IMR-90 (cell line): ENCODE measurements around the gene BLVRB. TPM values are rescaled to one million over a fixed set of nuclear protein-coding genes. Genes with fewer than 3 reads are reported as not detected.

ENCODE experiments used
- ATAC-seq: fragments of 200-7000 bp; cut with Tn5 transposase; 2 replicates; pipeline ENCODE4 v1.9.1; 2020; ENCODE audit warnings: low read depth, mild to moderate bottlenecking, moderate library complexity
- BruUV-seq: library from RNA; stranded (reverse); fragments of 400-500 nt; replicated peaks from 2 replicates; lab custom pipeline; 2021; lab: Mats Ljungman, UMichigan
- CTCF ChIA-PET: fragments of 300-600 bp; formaldehyde crosslinking; extraction: SDS; loops from one replicate; lab custom pipeline; 2021; ENCODE audit warnings: antibody characterized with exemption; lab: Yijun Ruan, JAX
- POLR2A ChIA-PET: fragments of 300-600 bp; sonication (Branson Sonifier 250); formaldehyde crosslinking; loops from one replicate; lab custom pipeline; 2022; ENCODE audit warnings: antibody characterized with exemption; ENCODE audit not compliant: unreplicated experiment; lab: Charles Lee
- DNase-seq: peaks from one replicate; pipeline ENCODE4 v3.0.0; 2013
- H2AFZ ChIP-seq: replicated peaks from 2 replicates; pipeline ENCODE3; 2013; ENCODE audit warnings: low read length, mild to moderate bottlenecking; ENCODE audit not compliant: poor library complexity
- H2AK5ac ChIP-seq: 2 replicates; pipeline ENCODE4 v1.6.1; 2013; ENCODE audit warnings: low read depth, low read length, inconsistent platforms
- H2AK9ac ChIP-seq: replicated peaks from 2 replicates; pipeline ENCODE3; 2013; ENCODE audit warnings: mild to moderate bottlenecking, low read depth, low read length, moderate library complexity; ENCODE audit not compliant: poor library complexity
- H2BK120ac ChIP-seq: 2 replicates; pipeline ENCODE4 v1.6.1; 2013; ENCODE audit warnings: low read depth, low read length, inconsistent platforms
- H2BK15ac ChIP-seq: 3 replicates; pipeline ENCODE4 v1.6.1; 2013; ENCODE audit warnings: low read depth, low read length, inconsistent platforms
- H2BK20ac ChIP-seq: 2 replicates; pipeline ENCODE4 v1.6.1; 2013; ENCODE audit warnings: low read depth, mild to moderate bottlenecking, inconsistent platforms, low read length, moderate library complexity
- H2BK5ac ChIP-seq: 2 replicates; pipeline ENCODE4 v1.6.1; 2013; ENCODE audit warnings: mild to moderate bottlenecking, low read depth, low read length, inconsistent platforms; ENCODE audit not compliant: poor library complexity, severe bottlenecking
- H3K14ac ChIP-seq: replicated peaks from 2 replicates; pipeline ENCODE4 v1.6.1; 2013; ENCODE audit warnings: low read depth, low read length, inconsistent platforms
- H3K18ac ChIP-seq: 2 replicates; pipeline ENCODE4 v1.6.1; 2013; ENCODE audit warnings: low read depth, low read length, control low read depth
- H3K23ac ChIP-seq: 2 replicates; pipeline ENCODE4 v1.6.1; 2013; ENCODE audit warnings: low read depth, low read length, inconsistent platforms
- H3K27ac ChIP-seq: 2 replicates; pipeline ENCODE4 v1.5.1; 2013; ENCODE audit warnings: mild to moderate bottlenecking, control low read depth, low read length; ENCODE audit not compliant: insufficient read depth
- H3K27me3 ChIP-seq: 2 replicates; pipeline ENCODE4 v1.6.1; 2013; ENCODE audit warnings: low read length; ENCODE audit not compliant: control insufficient read depth, insufficient read depth
- H3K36me3 ChIP-seq: 2 replicates; pipeline ENCODE4 v1.6.1; 2013; ENCODE audit warnings: low read length, mixed read lengths; ENCODE audit not compliant: control insufficient read depth, insufficient read depth
- H3K4ac ChIP-seq: 2 replicates; pipeline ENCODE4 v1.6.1; 2013; ENCODE audit warnings: low read depth, low read length, inconsistent platforms
- H3K4me1 ChIP-seq: 2 replicates; pipeline ENCODE4 v1.6.1; 2013; ENCODE audit warnings: low read length, mixed read lengths; ENCODE audit not compliant: control insufficient read depth, insufficient read depth
- H3K4me2 ChIP-seq: 2 replicates; pipeline ENCODE4 v1.6.1; 2013; ENCODE audit warnings: low read depth, mild to moderate bottlenecking, control low read depth, low read length, moderate library complexity
- H3K4me3 ChIP-seq: 2 replicates; pipeline ENCODE4 v1.5.1; 2013; ENCODE audit warnings: low read depth, mild to moderate bottlenecking, control low read depth, low read length, moderate library complexity; ENCODE audit not compliant: insufficient read depth
- H3K56ac ChIP-seq: 2 replicates; pipeline ENCODE4 v1.6.1; 2013; ENCODE audit warnings: low read length, inconsistent platforms; ENCODE audit not compliant: insufficient read depth; ENCODE audit errors: extremely low read depth
- H3K79me1 ChIP-seq, 2 experiments: 2 replicates each; pipeline ENCODE4 v1.6.1; 2013; ENCODE audit warnings: low read length in 2 of 2, inconsistent platforms in 1 of 2, low read depth in 1 of 2
- H3K9ac ChIP-seq: 2 replicates; pipeline ENCODE4 v1.6.1; 2013; ENCODE audit warnings: low read depth, low read length, control low read depth
- H3K9me1 ChIP-seq: 2 replicates; pipeline ENCODE4 v1.6.1; 2013; ENCODE audit warnings: low read length, inconsistent platforms; ENCODE audit not compliant: insufficient read depth
- H3K9me3 ChIP-seq: 2 replicates; pipeline ENCODE4 v1.6.1; 2013; ENCODE audit warnings: low read length; ENCODE audit not compliant: control insufficient read depth, insufficient read depth
- H4K20me1 ChIP-seq: 2 replicates; pipeline ENCODE4 v1.6.1; 2013; ENCODE audit warnings: low read length, inconsistent platforms; ENCODE audit not compliant: insufficient read depth
- H4K5ac ChIP-seq: 2 replicates; pipeline ENCODE4 v1.6.1; 2013; ENCODE audit warnings: mild to moderate bottlenecking, low read depth, low read length, control low read depth
- H4K8ac ChIP-seq, 2 experiments: 2 replicates each; pipeline ENCODE4 v1.6.1; 2013; ENCODE audit warnings: low read depth in 2 of 2, low read length in 2 of 2, control low read depth in 1 of 2, inconsistent platforms in 1 of 2
- H4K91ac ChIP-seq: 2 replicates; pipeline ENCODE4 v1.6.1; 2013; ENCODE audit warnings: low read depth, low read length, inconsistent platforms; ENCODE audit not compliant: insufficient read depth
- BHLHE40 ChIP-seq: fragments of 150-350 bp; IDR thresholded peaks from 2 replicates; pipeline ENCODE4 v1.6.1; 2016; ENCODE audit warnings: mild to moderate bottlenecking, low read depth, low read length
- CEBPB ChIP-seq: IDR thresholded peaks from 2 replicates; pipeline ENCODE4 v1.6.1; 2012; ENCODE audit warnings: low read depth, low read length, improper control_type of control experiment
- CHD1 ChIP-seq: IDR thresholded peaks from 2 replicates; pipeline ENCODE4 v1.6.1; 2012; ENCODE audit warnings: low read depth, low read length, improper control_type of control experiment
- FOS ChIP-seq: fragments of 150-350 bp; IDR thresholded peaks from 2 replicates; pipeline ENCODE4 v1.6.1; 2016; ENCODE audit warnings: low read depth, low read length
- MAFK ChIP-seq: IDR thresholded peaks from 2 replicates; pipeline ENCODE4 v1.6.1; 2012; ENCODE audit warnings: low read depth, low read length, improper control_type of control experiment
- MAZ ChIP-seq: IDR thresholded peaks from 2 replicates; pipeline ENCODE4 v1.6.1; 2012; ENCODE audit warnings: low read depth, mild to moderate bottlenecking, low read length, improper control_type of control experiment, moderate library complexity, borderline replicate concordance
- MXI1 ChIP-seq: IDR thresholded peaks from 2 replicates; pipeline ENCODE4 v1.6.1; 2012; ENCODE audit warnings: low read depth, mild to moderate bottlenecking, low read length, moderate library complexity, borderline replicate concordance
- NFE2L2 ChIP-seq: fragments of 150-350 bp; IDR thresholded peaks from 2 replicates; pipeline ENCODE4 v1.6.1; 2016; ENCODE audit warnings: low read depth, mild to moderate bottlenecking, low read length
- POLR2A ChIP-seq: IDR thresholded peaks from 2 replicates; pipeline ENCODE4 v1.6.1; 2012; ENCODE audit warnings: mild to moderate bottlenecking, low read depth, low read length
- RAD21 ChIP-seq: IDR thresholded peaks from 2 replicates; pipeline ENCODE4 v1.6.1; 2012; ENCODE audit warnings: low read length, improper control_type of control experiment
- RCOR1 ChIP-seq: IDR thresholded peaks from 2 replicates; pipeline ENCODE4 v1.6.1; 2012; ENCODE audit warnings: mild to moderate bottlenecking, low read length, improper control_type of control experiment; ENCODE audit not compliant: insufficient replicate concordance
- RFX5 ChIP-seq: IDR thresholded peaks from 2 replicates; pipeline ENCODE4 v1.8.0; 2012; ENCODE audit warnings: low read depth, mild to moderate bottlenecking, low read length, moderate library complexity
- SMC3 ChIP-seq: fragments of 150-350 bp; IDR thresholded peaks from 2 replicates; pipeline ENCODE4 v1.6.1; 2016; ENCODE audit warnings: low read depth, mild to moderate bottlenecking, antibody characterized with exemption, low read length, moderate library complexity
- whole genome bisulfite sequencing, 2 experiments: methylation state at CpG; one replicate each; pipeline versions ENCODE4 v1.1.5 to v1.1.7; 2013; ENCODE audit warnings: missing lambda C conversion rate in 2 of 2; ENCODE audit not compliant: insufficient read length in 1 of 2; ENCODE audit errors: extremely low coverage in 2 of 2; 5-methylcytosine and 5-hydroxymethylcytosine counted together
- dilution Hi-C: fragments of 300-500 bp; cut with HindIII; formaldehyde crosslinking; loops from one replicate; pipeline ENCODE4 v1.14.3; 2018; ENCODE audit warnings: low sequenced_read_pairs; ENCODE audit not compliant: unreplicated experiment
- in situ Hi-C: fragments of 300-500 bp; cut with MboI; formaldehyde crosslinking; loops from 3 replicates; pipeline ENCODE4 v1.14.3; 2019; ENCODE audit warnings: low sequenced_read_pairs, inconsistent platforms, mixed read lengths
- intact Hi-C: fragments of 100-400 bp; cut with micrococcal nuclease; formaldehyde crosslinking; loops from 2 replicates; pipeline ENCODE4 v1.10.0; 2022
- polyA plus RNA-seq, 3 experiments: library from polyadenylated mRNA; depleted of rRNA; stranded (reverse); fragments of >200 nt; gene quantifications; 2 replicates each; pipeline ENCODE4 v1.2.3, GENCODE V29; 2012; ENCODE audit warnings: low replicate concordance in 1 of 3
- total RNA-seq: library from RNA; depleted of rRNA; stranded (reverse); fragments of >200 nt; gene quantifications from 2 replicates; pipeline ENCODE4 v1.2.3, GENCODE V29; 2012
- TF ChIP-seq, protein P1 (sequence below): fragments of 150-350 bp; IDR thresholded peaks from 2 replicates; pipeline ENCODE4 v1.6.1; 2017; ENCODE audit warnings: mild to moderate bottlenecking, antibody characterized with exemption, low read length, low read depth
- TF ChIP-seq, protein P2 (sequence below): conservative IDR thresholded peaks from 2 replicates; pipeline ENCODE4 v1.5.1; 2012; ENCODE audit warnings: mild to moderate bottlenecking, low read depth, low read length, improper control_type of control experiment
- TF ChIP-seq, protein P3 (sequence below): fragments of 150-350 bp; IDR thresholded peaks from 2 replicates; pipeline ENCODE4 v1.6.1; 2016; ENCODE audit warnings: low read depth, mild to moderate bottlenecking, low read length, moderate library complexity, borderline replicate concordance

The BLVRB gene
- total and polyA plus RNA-seq, 2 of the 4 experiments (the other 2 are of a cell fraction) = 65.2 to 102 TPM

DNA sequence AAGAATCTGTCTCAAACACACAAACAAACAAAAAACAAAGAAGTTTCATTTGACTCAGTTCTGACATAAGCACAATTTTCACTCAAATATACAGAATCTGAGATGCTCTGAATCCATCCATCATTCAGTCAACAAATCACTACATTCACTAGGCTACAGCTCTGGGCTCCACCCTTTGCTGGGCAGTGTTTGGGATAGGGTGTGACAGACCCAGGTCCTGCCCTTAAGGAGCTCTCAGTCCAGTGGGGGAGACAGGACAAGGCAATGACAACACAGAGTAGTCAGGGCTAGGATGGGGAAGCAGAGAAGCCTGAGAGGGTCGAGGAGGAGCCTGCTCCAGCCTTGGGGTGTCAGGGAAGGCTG is 46.5 kb upstream of the BLVRB start:
- TF ChIP-seq CHD1 (no peak), SMC3 (no peak), MXI1 (no peak), RFX5 (no peak), BHLHE40 (no peak), FOS (no peak), CEBPB (no peak), POLR2A (no peak), NFE2L2 (no peak), MAFK (no peak), RAD21 (no peak), MAZ (no peak), RCOR1 (no peak)
- TF ChIP-seq, protein P1, sequence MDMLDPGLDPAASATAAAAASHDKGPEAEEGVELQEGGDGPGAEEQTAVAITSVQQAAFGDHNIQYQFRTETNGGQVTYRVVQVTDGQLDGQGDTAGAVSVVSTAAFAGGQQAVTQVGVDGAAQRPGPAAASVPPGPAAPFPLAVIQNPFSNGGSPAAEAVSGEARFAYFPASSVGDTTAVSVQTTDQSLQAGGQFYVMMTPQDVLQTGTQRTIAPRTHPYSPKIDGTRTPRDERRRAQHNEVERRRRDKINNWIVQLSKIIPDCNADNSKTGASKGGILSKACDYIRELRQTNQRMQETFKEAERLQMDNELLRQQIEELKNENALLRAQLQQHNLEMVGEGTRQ = no peak; the same call in 1 of the 2 replicates
- TF ChIP-seq, protein P2, sequence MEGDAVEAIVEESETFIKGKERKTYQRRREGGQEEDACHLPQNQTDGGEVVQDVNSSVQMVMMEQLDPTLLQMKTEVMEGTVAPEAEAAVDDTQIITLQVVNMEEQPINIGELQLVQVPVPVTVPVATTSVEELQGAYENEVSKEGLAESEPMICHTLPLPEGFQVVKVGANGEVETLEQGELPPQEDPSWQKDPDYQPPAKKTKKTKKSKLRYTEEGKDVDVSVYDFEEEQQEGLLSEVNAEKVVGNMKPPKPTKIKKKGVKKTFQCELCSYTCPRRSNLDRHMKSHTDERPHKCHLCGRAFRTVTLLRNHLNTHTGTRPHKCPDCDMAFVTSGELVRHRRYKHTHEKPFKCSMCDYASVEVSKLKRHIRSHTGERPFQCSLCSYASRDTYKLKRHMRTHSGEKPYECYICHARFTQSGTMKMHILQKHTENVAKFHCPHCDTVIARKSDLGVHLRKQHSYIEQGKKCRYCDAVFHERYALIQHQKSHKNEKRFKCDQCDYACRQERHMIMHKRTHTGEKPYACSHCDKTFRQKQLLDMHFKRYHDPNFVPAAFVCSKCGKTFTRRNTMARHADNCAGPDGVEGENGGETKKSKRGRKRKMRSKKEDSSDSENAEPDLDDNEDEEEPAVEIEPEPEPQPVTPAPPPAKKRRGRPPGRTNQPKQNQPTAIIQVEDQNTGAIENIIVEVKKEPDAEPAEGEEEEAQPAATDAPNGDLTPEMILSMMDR = no peak
- TF ChIP-seq, protein P3, sequence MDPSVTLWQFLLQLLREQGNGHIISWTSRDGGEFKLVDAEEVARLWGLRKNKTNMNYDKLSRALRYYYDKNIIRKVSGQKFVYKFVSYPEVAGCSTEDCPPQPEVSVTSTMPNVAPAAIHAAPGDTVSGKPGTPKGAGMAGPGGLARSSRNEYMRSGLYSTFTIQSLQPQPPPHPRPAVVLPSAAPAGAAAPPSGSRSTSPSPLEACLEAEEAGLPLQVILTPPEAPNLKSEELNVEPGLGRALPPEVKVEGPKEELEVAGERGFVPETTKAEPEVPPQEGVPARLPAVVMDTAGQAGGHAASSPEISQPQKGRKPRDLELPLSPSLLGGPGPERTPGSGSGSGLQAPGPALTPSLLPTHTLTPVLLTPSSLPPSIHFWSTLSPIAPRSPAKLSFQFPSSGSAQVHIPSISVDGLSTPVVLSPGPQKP = no peak
- Histone ChIP-seq H2AK5ac (no peak overlapping the region), H3K14ac (no peak overlapping the region), H3K4me1 (no peaks in the 10 kb centered on the region), H3K18ac (no peak overlapping the region), H3K27me3 (peaks cover 48% of the 10 kb centered on the region), H4K8ac (no peak overlapping the region), H3K23ac (no peak overlapping the region), H3K4me3 (no peak overlapping the region), H3K27ac (no peak overlapping the region), H4K5ac (no peak overlapping the region), H3K9ac (no peak overlapping the region), H3K56ac (no peak overlapping the region), H3K4ac (no peak overlapping the region), H2AFZ (no peak overlapping the region), H3K4me2 (no peak overlapping the region), H2BK20ac (no peak overlapping the region), H2BK5ac (no peak overlapping the region), H3K36me3 (no peaks in the 10 kb centered on the region), H3K9me3 (no peaks in the 10 kb centered on the region), H4K91ac (no peak overlapping the region), H2BK15ac (no peak overlapping the region), H4K20me1 (no peaks in the 10 kb centered on the region), H2BK120ac (no peak overlapping the region), H3K9me1 (no peaks in the 10 kb centered on the region; the same call in 1 of the 2 replicates), H2AK9ac (no peak overlapping the region), H3K79me1 (no peaks in the 10 kb centered on the region)
- intact Hi-C loops (no loop called here), in situ Hi-C loops (loop anchor here (25.0 kb wide), 2 partner anchors 200 to 375 kb away; no protein-coding TSS in a partner anchor), dilution Hi-C loops (no loop called here)
- ChIA-PET POLR2A (no interaction called here), CTCF (no interaction called here)
- no peak for DNase-seq
- peak; percentile 15; the same call in 1 of the 2 replicates for ATAC-seq
- BruUV-seq = no TSS peak
- WGBS, 2 experiments = no CpG with 5 or more reads among the region's 1 CpG
